ENCODE results near the gene ACP7. TPM values are rescaled to one million over a fixed set of nuclear protein-coding genes. Genes with fewer than 3 reads are reported as not detected.
"Not testable (repeated sequence)": the region's sequence is repeated elsewhere in the genome, so short reads cannot be mapped to it uniquely, and the experiment has no call there.

ACP7 gene
- total RNA-seq, 1 experiment from 2014 or later: 0.15 TPM

GRCh38 chr19:39090881-39091280 is 6.7 kb downstream of the ACP7 start:
- Mint-ChIP-seq H3K4me1 (no peaks in the 10 kb centered on the region), H3K36me3 (ENCODE audit: insufficient read depth in 1 of 3, low read depth in 3 of 3) (no peaks in the 10 kb centered on the region), H3K4me3 (no peak overlapping the region), H3K9me3 (no peaks in the 10 kb centered on the region; a peak in 2 of 5 replicates), H3K27me3 (ENCODE audit: low read depth) (peaks cover 73% of the 10 kb centered on the region), H3K27ac (no peak overlapping the region)
- no peak overlapping the region for H3T11ph ChIP-seq (ENCODE audit: low read length)
- H3K9ac ChIP-seq (ENCODE audit: extremely low read depth, insufficient read length, low read length): no peak overlapping the region
- no peak overlapping the region for H2BK20ac ChIP-seq (ENCODE audit: low read depth, low read length, poor library complexity, severe bottlenecking)
- no peak overlapping the region for H3K23ac ChIP-seq (ENCODE audit: insufficient read length, low read depth, low read length)
- no peak overlapping the region for H2AK5ac ChIP-seq (ENCODE audit: insufficient read length, low read length)
- no peak overlapping the region for H3K18ac ChIP-seq (ENCODE audit: insufficient read length, low read depth, low read length)
- no peak overlapping the region for H4K5ac ChIP-seq (ENCODE audit: insufficient read length, low read depth, low read length)
- no peak for TF ChIP-seq CTCF (conservative IDR thresholded peaks at IDR 0.05)
- no peaks in the 10 kb centered on the region for H3K79me1 ChIP-seq (ENCODE audit: insufficient read depth, low read depth, low read length, poor library complexity, severe bottlenecking)
- H2AFZ ChIP-seq (ENCODE audit: low read length): no peak overlapping the region
- no peak overlapping the region for H2BK120ac ChIP-seq (ENCODE audit: low read depth, low read length, poor library complexity, severe bottlenecking)
- no peak overlapping the region for H3K56ac ChIP-seq (ENCODE audit: insufficient read length, low read depth, low read length)
- H4K91ac ChIP-seq (ENCODE audit: insufficient read length, low read depth, low read length): no peak overlapping the region
- no peak overlapping the region for H4K8ac ChIP-seq (replicated peaks; ENCODE audit: insufficient read length, low read depth, low read length)
- no peaks in the 10 kb centered on the region for H3K9me3 ChIP-seq (ENCODE audit: control insufficient read depth, low read depth, low read length)
- H3K79me2 ChIP-seq (ENCODE audit: insufficient read depth, low read length): no peaks in the 10 kb centered on the region
- no peak overlapping the region for H3K27ac ChIP-seq (ENCODE audit: insufficient read length, low read depth, low read length)
- no peak overlapping the region for H2BK12ac ChIP-seq (ENCODE audit: insufficient read length, low read depth, low read length)
- H3K4me1 ChIP-seq (ENCODE audit: insufficient read depth, low read length): no peaks in the 10 kb centered on the region
- no peak overlapping the region for H2BK5ac ChIP-seq (ENCODE audit: insufficient read length, low read length)
- no peak overlapping the region for H3K4ac ChIP-seq (ENCODE audit: low read depth, low read length)
- H4K20me1 ChIP-seq (ENCODE audit: control insufficient read depth, insufficient read depth, insufficient read length): no peaks in the 10 kb centered on the region
- no peak overlapping the region for H3K4me2 ChIP-seq (ENCODE audit: insufficient read depth, insufficient read length, low read length)
- no peak overlapping the region for H2BK15ac ChIP-seq (ENCODE audit: low read depth, low read length)
- no peak for DNase-seq
- no peaks in the 10 kb centered on the region for H3K23me2 ChIP-seq (ENCODE audit: insufficient read length, low read depth, low read length, poor library complexity, severe bottlenecking)
- H3K14ac ChIP-seq (ENCODE audit: insufficient read depth, low read length): no peak overlapping the region
- no CpG with 5 or more reads among the region's 4 CpGs for WGBS (ENCODE audit: extremely low coverage, insufficient read length, low lambda C conversion rate)
- H3K27me3 ChIP-seq (ENCODE audit: insufficient read depth, low read length): no peaks in the 10 kb centered on the region

- not testable (repeated sequence) for H3K9me3 ChIP-seq (ENCODE audit: control insufficient read depth, low read depth, low read length); H4K5ac ChIP-seq (ENCODE audit: insufficient read length, low read depth, low read length); H3K27ac Mint-ChIP-seq; H3K36me3 Mint-ChIP-seq (ENCODE audit: insufficient read depth in 1 of 3, low read depth in 3 of 3); H2BK5ac ChIP-seq (ENCODE audit: insufficient read length, low read length); H3K56ac ChIP-seq (ENCODE audit: insufficient read length, low read depth, low read length); H4K8ac ChIP-seq (replicated peaks; ENCODE audit: insufficient read length, low read depth, low read length); H3T11ph ChIP-seq (ENCODE audit: low read length); H3K4me1 Mint-ChIP-seq; H3K4me3 Mint-ChIP-seq; H3K79me1 ChIP-seq (ENCODE audit: insufficient read depth, low read depth, low read length, poor library complexity, severe bottlenecking); H3K4me2 ChIP-seq (ENCODE audit: insufficient read depth, insufficient read length, low read length); H3K4me1 ChIP-seq (ENCODE audit: insufficient read depth, low read length); H3K9me3 Mint-ChIP-seq; H2AK5ac ChIP-seq (ENCODE audit: insufficient read length, low read length); H3K27ac ChIP-seq (ENCODE audit: insufficient read length, low read depth, low read length); H2AFZ ChIP-seq (ENCODE audit: low read length); H2BK120ac ChIP-seq (ENCODE audit: low read depth, low read length, poor library complexity, severe bottlenecking); H3K23ac ChIP-seq (ENCODE audit: insufficient read length, low read depth, low read length); H3K79me2 ChIP-seq (ENCODE audit: insufficient read depth, low read length); H3K4ac ChIP-seq (ENCODE audit: low read depth, low read length); DNase-seq; H3K27me3 ChIP-seq (ENCODE audit: insufficient read depth, low read length); H2BK12ac ChIP-seq (ENCODE audit: insufficient read length, low read depth, low read length); H2BK20ac ChIP-seq (ENCODE audit: low read depth, low read length, poor library complexity, severe bottlenecking); H3K18ac ChIP-seq (ENCODE audit: insufficient read length, low read depth, low read length); H4K20me1 ChIP-seq (ENCODE audit: control insufficient read depth, insufficient read depth, insufficient read length); H3K9ac ChIP-seq (ENCODE audit: extremely low read depth, insufficient read length, low read length); H4K91ac ChIP-seq (ENCODE audit: insufficient read length, low read depth, low read length); H2BK15ac ChIP-seq (ENCODE audit: low read depth, low read length); H3K23me2 ChIP-seq (ENCODE audit: insufficient read length, low read depth, low read length, poor library complexity, severe bottlenecking); H3K14ac ChIP-seq (ENCODE audit: insufficient read depth, low read length)
- H3K27me3 Mint-ChIP-seq (ENCODE audit: low read depth): peaks cover 38% of the 10 kb centered on the region
- no CpG with 5 or more reads among the region's 5 CpGs for WGBS (ENCODE audit: extremely low coverage, insufficient read length, low lambda C conversion rate)
Observed at GRCh38 chr19:39095799-39096540, 11.8 kb downstream of the ACP7 start.

Measured in H9 (cell line).